LNCAP (cell line): ENCODE measurements around the gene RGP1.

Experiments
- TF ChIP-seq, protein P1 (sequence below): fragments of 450-650 bp; IDR thresholded peaks from 2 replicates; pipeline ENCODE4 v1.5.1; 2017; ENCODE audit warnings: mild to moderate bottlenecking

The RGP1 gene

DNA sequence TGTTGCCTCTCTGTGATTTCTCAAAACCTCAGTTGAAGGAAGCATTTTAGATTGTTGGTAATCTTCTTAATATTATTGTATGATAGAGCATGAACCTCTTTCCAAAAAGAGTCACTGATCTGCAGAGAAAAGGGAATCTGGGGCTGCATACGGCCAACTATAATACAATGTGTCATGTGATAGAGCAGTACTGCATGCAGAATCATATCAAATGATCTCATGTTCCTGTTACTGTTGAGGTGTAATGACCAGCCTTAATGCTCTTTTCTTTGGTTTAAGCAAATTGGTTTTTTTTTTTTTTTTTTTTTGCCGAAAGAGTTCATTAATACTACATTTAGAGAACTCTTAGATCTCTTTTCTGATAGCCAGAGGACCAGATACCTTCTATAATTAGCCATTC, 17.9 kb downstream of the RGP1 start:
- TF ChIP-seq, protein P1, sequence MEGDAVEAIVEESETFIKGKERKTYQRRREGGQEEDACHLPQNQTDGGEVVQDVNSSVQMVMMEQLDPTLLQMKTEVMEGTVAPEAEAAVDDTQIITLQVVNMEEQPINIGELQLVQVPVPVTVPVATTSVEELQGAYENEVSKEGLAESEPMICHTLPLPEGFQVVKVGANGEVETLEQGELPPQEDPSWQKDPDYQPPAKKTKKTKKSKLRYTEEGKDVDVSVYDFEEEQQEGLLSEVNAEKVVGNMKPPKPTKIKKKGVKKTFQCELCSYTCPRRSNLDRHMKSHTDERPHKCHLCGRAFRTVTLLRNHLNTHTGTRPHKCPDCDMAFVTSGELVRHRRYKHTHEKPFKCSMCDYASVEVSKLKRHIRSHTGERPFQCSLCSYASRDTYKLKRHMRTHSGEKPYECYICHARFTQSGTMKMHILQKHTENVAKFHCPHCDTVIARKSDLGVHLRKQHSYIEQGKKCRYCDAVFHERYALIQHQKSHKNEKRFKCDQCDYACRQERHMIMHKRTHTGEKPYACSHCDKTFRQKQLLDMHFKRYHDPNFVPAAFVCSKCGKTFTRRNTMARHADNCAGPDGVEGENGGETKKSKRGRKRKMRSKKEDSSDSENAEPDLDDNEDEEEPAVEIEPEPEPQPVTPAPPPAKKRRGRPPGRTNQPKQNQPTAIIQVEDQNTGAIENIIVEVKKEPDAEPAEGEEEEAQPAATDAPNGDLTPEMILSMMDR, result no peak

DNA sequence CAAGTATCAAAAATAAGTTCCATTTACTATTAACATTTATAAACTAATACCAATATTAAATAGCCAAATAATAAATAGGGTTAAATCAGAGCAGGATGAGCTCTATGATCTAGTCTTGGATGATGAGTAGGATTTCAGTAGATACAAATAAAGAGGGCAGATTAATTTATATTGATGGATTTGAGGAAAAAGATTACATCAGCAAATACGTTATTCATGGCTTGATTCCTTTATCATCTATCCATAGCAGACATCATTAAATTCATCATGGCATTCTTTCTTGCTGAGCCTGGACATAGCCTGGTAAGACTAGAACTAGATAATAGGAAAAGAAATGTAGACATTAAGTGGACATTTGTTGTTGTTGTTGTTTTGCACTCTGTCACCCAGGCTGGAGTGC, 18.4 kb downstream of the RGP1 start:
- TF ChIP-seq, protein P1, result no peak

DNA sequence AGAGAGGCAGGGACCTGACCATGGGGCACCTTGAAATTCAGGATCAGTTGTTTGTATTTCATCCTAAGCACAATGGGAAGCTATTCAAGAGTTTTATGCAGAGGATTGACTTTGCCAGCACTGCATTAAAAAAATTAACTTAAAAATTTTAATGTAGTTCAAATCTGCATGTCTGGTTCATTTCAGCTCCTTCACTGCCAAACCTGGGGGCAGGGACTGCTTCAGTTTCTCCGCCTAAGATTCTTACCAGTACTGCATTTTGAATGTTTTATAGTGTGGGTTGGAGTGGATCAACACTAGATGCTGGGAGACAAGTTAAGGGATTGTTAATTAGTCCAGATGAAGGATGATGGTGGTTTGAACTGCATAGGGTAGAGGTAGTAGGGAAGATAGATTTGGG, 20.7 kb downstream of the RGP1 start:
- TF ChIP-seq, protein P1, result no peak

DNA sequence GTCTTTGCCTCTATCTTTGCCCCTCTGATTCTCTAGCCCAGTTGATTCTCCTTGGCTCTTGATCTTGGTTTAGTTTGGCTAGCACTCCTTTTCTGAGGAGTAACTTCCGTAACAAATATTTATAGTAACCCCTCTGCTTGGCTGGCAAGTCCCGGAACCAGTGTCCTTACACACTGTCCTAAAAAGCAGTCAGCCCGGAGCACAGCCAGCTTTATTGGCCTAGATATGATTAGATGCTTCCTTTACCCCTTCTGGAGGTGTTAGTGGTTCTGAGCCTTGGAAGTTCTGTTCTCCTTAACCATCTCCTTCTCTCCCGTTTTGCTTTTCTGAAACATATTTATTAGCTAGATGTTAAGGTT, 22.0 kb downstream of the RGP1 start:
- TF ChIP-seq, protein P1, result no peak

DNA sequence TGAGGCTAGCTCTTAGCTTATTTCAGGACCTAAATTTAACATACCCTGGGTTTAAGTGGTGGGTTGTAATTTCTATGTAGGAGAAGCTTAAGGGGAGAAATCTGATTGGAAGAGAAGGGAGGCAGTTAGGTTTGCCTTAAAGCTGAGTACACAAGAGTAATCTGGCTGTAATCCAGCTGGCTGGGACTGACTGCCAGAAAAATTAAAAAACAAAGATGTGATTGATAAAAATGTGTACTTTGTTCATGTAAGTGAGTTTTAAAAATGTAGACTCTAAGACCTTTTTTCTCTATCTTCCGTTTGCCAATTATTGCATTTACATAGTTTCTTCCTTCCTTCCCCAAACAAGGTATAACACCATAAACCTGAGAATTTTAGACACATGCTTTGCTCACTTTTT, 22.4 kb downstream of the RGP1 start:
- TF ChIP-seq, protein P1, result no peak

DNA sequence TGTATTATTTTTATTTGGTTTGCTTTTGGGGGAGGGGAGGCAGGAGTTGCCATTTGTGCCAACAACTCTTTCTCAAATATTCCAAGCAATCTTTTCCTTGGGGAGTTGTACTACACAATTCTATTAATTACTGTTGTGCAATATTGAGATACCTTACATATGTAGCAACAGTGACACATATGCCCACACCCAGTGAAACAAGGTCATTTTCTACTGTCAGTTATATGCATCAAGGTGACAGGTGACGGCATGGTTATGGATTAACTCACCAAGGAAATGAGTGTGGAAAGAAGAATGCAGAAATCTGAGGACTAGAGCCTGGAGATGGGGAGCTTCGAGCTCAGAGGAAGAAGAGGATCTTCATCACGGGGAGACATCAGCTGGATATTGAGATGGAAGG, 22.9 kb downstream of the RGP1 start:
- TF ChIP-seq, protein P1, result no peak

DNA sequence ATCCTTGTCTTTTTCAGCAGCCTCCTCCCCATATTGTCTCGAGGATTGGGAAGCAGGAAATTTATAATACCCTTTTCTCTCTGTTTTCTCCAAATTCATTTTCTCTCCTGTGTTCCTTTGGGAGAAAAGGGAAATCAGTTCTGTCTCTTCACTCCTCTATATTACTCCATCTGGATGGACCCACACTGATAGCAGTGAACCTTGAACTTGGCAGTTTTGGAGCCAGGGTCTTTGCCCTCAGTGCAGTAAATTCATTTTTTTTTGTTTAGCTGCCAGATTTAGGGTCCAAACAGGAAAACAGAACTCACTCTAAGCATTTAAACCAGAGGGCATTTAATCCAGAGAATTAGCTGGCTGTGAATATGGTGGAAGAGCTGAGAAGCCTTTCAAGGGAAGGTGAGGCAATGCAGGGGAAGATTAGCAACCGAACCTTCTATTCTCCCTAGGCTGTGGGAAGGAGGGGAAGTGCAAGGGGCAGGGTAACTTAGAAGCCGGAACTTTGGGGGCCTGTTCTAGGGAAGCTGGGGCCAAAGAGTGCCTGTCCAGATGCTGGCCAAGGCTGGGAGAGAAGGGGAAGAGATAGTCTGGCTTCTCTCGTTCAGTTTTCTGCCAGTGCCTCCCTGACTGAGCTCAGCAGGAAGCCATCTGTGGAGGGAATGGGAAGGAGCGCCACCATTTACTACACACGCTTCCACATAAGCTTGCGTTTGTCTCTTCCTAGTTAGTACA, 26.0 kb downstream of the RGP1 start:
- TF ChIP-seq, protein P1, result no peak

DNA sequence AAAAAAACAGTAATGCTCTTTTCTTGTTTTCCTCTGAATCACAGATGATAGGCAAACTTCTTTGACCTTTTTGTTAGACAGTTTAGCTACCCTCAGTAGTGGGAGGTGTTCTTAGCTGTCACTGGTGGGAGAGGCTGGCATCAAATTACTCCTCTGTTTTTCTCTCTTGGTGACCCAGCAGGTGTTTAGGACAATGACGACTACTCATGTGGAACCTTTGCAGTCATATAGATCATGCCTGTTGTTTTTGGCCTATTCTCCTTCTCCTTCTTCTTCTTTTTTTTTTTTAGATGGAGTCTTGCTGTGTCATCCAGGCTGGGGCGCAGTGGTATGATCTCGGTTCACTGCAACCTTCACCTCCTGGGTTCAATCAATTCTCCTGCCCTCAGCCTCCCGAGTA, 26.9 kb downstream of the RGP1 start:
- TF ChIP-seq, protein P1, result no peak
